Measurements from ENCODE around the gene AHCYL1. TPM values are rescaled to one million over a fixed set of nuclear protein-coding genes. Genes with fewer than 3 reads are reported as not detected.

Gene AHCYL1
- total and polyA plus RNA-seq, 2 of the 8 experiments (the other 6 are each of a cell fraction or from before 2014, with no cell fraction given), result 64.5 to 95.9 TPM

GRCh38 chr1:110065841-110066240 lies 81.3 kb downstream of the AHCYL1 start (continued):
- TF ChIP-seq NANOG (IDR thresholded peaks at IDR 0.05; ENCODE audit: insufficient read depth, low read depth, low read length, poor library complexity, severe bottlenecking) (no peak), TAF7 (optimal IDR thresholded peaks at IDR 0.05; ENCODE audit: borderline replicate concordance, low read depth, low read length) (no peak), TEAD4 (IDR thresholded peaks at IDR 0.05; ENCODE audit: low read depth, low read length) (no peak), POLR2A (IDR thresholded peaks at IDR 0.05; ENCODE audit: control extremely low read depth in 1 of 2, low read depth in 2 of 2, low read length in 2 of 2) (no peak)

All from H1 (cell line).